CD14-positive monocyte (primary cell): Measurements from ENCODE around the gene CNTN4. TPM values are rescaled to one million over a fixed set of nuclear protein-coding genes. Genes with fewer than 3 reads are reported as not detected.

Experiments
- DNase-seq, 3 donors: peaks; one replicate each; pipeline ENCODE4 v3.0.0-alpha.2; 2011 to 2022
- H2AFZ ChIP-seq: 2 replicates; pipeline ENCODE4 v1.6.0; 2012; ENCODE audit warnings: mild to moderate bottlenecking, low read depth, low read length, inconsistent platforms; ENCODE audit not compliant: insufficient read depth, poor library complexity, severe bottlenecking
- H3K27ac ChIP-seq, 2 donors: 1 replicate in 1 of 2; 2 replicates in 1 of 2; pipeline ENCODE4 v1.5.1; 2012 to 2013; ENCODE audit warnings: low read length in 2 of 2, control low read depth in 1 of 2, inconsistent platforms in 1 of 2, low read depth in 1 of 2, mild to moderate bottlenecking in 1 of 2
- H3K27me3 ChIP-seq, 2 donors: one replicate each; pipeline versions ENCODE4 v1.6.0 to v1.6.1; 2011 to 2013; ENCODE audit warnings: low read length in 2 of 2; ENCODE audit not compliant: control insufficient read depth in 2 of 2, insufficient read depth in 2 of 2
- H3K36me3 ChIP-seq, 2 donors: replicated peaks in 1 of 2; 1 replicate in 1 of 2; 2 replicates in 1 of 2; pipeline versions ENCODE4 v1.5.1 to v1.6.1; 2012 to 2013; ENCODE audit warnings: low read length in 2 of 2, control low read depth in 1 of 2, inconsistent platforms in 1 of 2, mild to moderate bottlenecking in 1 of 2; ENCODE audit not compliant: insufficient read depth in 2 of 2, control insufficient read depth in 1 of 2
- H3K4me1 ChIP-seq, 2 donors: 1 replicate in 1 of 2; 2 replicates in 1 of 2; pipeline versions ENCODE4 v1.5.1 to v1.6.1; 2012 to 2013; ENCODE audit warnings: low read length in 2 of 2, control low read depth in 1 of 2, inconsistent platforms in 1 of 2, mild to moderate bottlenecking in 1 of 2, moderate library complexity in 1 of 2; ENCODE audit not compliant: insufficient read depth in 2 of 2, control insufficient read depth in 1 of 2
- H3K4me2 ChIP-seq: replicated peaks from 2 replicates; pipeline ENCODE3; 2012; ENCODE audit warnings: low read length, moderate library complexity, mild to moderate bottlenecking; ENCODE audit not compliant: poor library complexity, severe bottlenecking; ENCODE audit errors: extremely low read depth
- H3K4me3 ChIP-seq, 3 experiments: fragments of 200-600 bp in 1 of 3; sonication (generic) in 1 of 3; replicated peaks in 1 of 3; 1 replicate in 2 of 3; 2 replicates in 1 of 3; pipeline ENCODE4 v1.5.1; 2011 to 2013; ENCODE audit warnings: low read length in 3 of 3, mild to moderate bottlenecking in 3 of 3, control low read depth in 2 of 3, low read depth in 2 of 3, inconsistent platforms in 1 of 3, moderate library complexity in 1 of 3
- H3K79me2 ChIP-seq: 2 replicates; pipeline ENCODE4 v1.6.0; 2012; ENCODE audit warnings: mild to moderate bottlenecking, control low read depth, inconsistent platforms, low read length, moderate library complexity; ENCODE audit not compliant: insufficient read depth
- H3K9ac ChIP-seq: 2 replicates; pipeline ENCODE4 v1.6.0; 2017; ENCODE audit warnings: low read length, mild to moderate bottlenecking; ENCODE audit not compliant: insufficient read depth, poor library complexity, severe bottlenecking
- H3K9me3 ChIP-seq, 2 donors: replicated peaks in 1 of 2; 1 replicate in 1 of 2; 2 replicates in 1 of 2; pipeline versions ENCODE4 v1.5.1 to v1.6.1; 2012 to 2013; ENCODE audit warnings: low read length in 2 of 2, control low read depth in 1 of 2; ENCODE audit not compliant: control insufficient read depth in 1 of 2, insufficient read depth in 1 of 2
- H4K20me1 ChIP-seq: 2 replicates; pipeline ENCODE4 v1.6.0; 2012; ENCODE audit warnings: mild to moderate bottlenecking, low read length, control low read depth, moderate library complexity; ENCODE audit not compliant: insufficient read depth
- H3K27ac Mint-ChIP-seq, 7 donors: one replicate each; pipeline ENCODE4 v1.8.0; 2020; ENCODE audit warnings: mild to moderate bottlenecking in 7 of 7, mixed read lengths in 7 of 7, moderate library complexity in 6 of 7, inconsistent platforms in 2 of 7
- H3K27me3 Mint-ChIP-seq, 3 donors: one replicate each; pipeline ENCODE4 v1.8.0; 2021 to 2022; ENCODE audit warnings: low read depth in 3 of 3, mild to moderate bottlenecking in 3 of 3, mixed read lengths in 3 of 3, moderate library complexity in 3 of 3, inconsistent platforms in 1 of 3
- H3K36me3 Mint-ChIP-seq, 2 donors: one replicate each; pipeline ENCODE4 v1.8.0; 2020; ENCODE audit warnings: mixed read lengths in 2 of 2, inconsistent platforms in 1 of 2, mild to moderate bottlenecking in 1 of 2
- H3K4me1 Mint-ChIP-seq: one replicate; pipeline ENCODE4 v1.8.0; 2020; ENCODE audit warnings: mild to moderate bottlenecking, mixed read lengths
- H3K4me3 Mint-ChIP-seq, 2 donors: one replicate each; pipeline ENCODE4 v1.8.0; 2020; ENCODE audit warnings: mild to moderate bottlenecking in 2 of 2, mixed read lengths in 2 of 2, moderate library complexity in 1 of 2
- H3K9me3 Mint-ChIP-seq, 7 donors: one replicate each; pipeline ENCODE4 v1.8.0; 2020 to 2022; ENCODE audit warnings: mixed read lengths in 7 of 7, mild to moderate bottlenecking in 6 of 7, moderate library complexity in 6 of 7, inconsistent platforms in 2 of 7
- CTCF ChIP-seq: fragments of 200-600 bp; IDR thresholded peaks from one replicate; pipeline ENCODE4 v1.8.0; 2022; ENCODE audit warnings: antibody characterized with exemption, mild to moderate bottlenecking
- WGBS: methylation state at CpG from one replicate; pipeline ENCODE4 v1.1.5; 2013; ENCODE audit warnings: missing lambda C conversion rate; ENCODE audit not compliant: insufficient coverage; 5-methylcytosine and 5-hydroxymethylcytosine counted together
- intact Hi-C, 2 donors: fragments of 100-400 bp; cut with micrococcal nuclease; formaldehyde crosslinking; loops; one replicate each; pipeline versions ENCODE4 v1.15.0 to v1.15.1; 2023
- polyA plus RNA-seq, 3 donors: library from polyadenylated mRNA; depleted of rRNA in 1 of 3; unstranded in 2 of 3; stranded (reverse) in 1 of 3; fragments of 300-500 nt in 2 of 3; fragments of >200 nt in 1 of 3; fragmentation: Illumina TruSeq in 2 of 3; gene quantifications; 1 replicate in 2 of 3; 2 replicates in 1 of 3; pipeline ENCODE4 v1.2.3, GENCODE V29; 2012 to 2021

CNTN4 gene
- polyA plus RNA-seq, 3 donors = not detected

GRCh38 chr3:2343031-2343682 lies 244.5 kb downstream of the CNTN4 start:
- no peak for TF ChIP-seq CTCF
- Histone ChIP-seq H3K27ac (no peak overlapping the region), H3K27me3 (no peaks in the 10 kb centered on the region), H3K9ac (no peak overlapping the region), H3K79me2 (no peaks in the 10 kb centered on the region), H3K4me1 (no peaks in the 10 kb centered on the region), H3K36me3 (no peaks in the 10 kb centered on the region), H3K9me3 (peaks cover 0 to 4% of the 10 kb centered on the region in 2 donors), H4K20me1 (no peaks in the 10 kb centered on the region), H2AFZ (no peak overlapping the region), H3K4me2 (no peak overlapping the region), H3K4me3 (no peak overlapping the region)
- 86% methylated on average over 4 of the region's 5 CpGs for WGBS
- intact Hi-C loops = no loop called here
- Mint-ChIP-seq H3K36me3 (no peaks in the 10 kb centered on the region), H3K27ac (no peak overlapping the region), H3K27me3 (peaks cover 0 to 1% (median 0%) of the 10 kb centered on the region in 3 donors), H3K4me3 (no peak overlapping the region), H3K9me3 (peaks cover 0 to 13% (median 4%) of the 10 kb centered on the region in 7 donors), H3K4me1 (no peaks in the 10 kb centered on the region)
- no peak for DNase-seq

GRCh38 chr3:2352134-2352762 lies 253.6 kb downstream of the CNTN4 start:
- H3K9me3 Mint-ChIP-seq = peaks cover 8 to 39% (median 16%) of the 10 kb centered on the region in 7 donors
- intact Hi-C loops = no loop called here
- no peak overlapping the region for H3K27ac Mint-ChIP-seq
- H3K27ac ChIP-seq = no peak overlapping the region
- H3K4me1 ChIP-seq = no peaks in the 10 kb centered on the region
- H2AFZ ChIP-seq = no peak overlapping the region
- H3K9ac ChIP-seq = no peak overlapping the region
- H3K4me1 Mint-ChIP-seq = no peaks in the 10 kb centered on the region
- no peak for DNase-seq
- TF ChIP-seq CTCF = no peak
- no peak overlapping the region for H3K4me2 ChIP-seq
- peaks cover 25 to 29% of the 10 kb centered on the region in 2 donors for H3K9me3 ChIP-seq
- WGBS = 98% methylated on average over 24 of the region's 28 CpGs
- no peaks in the 10 kb centered on the region for H3K79me2 ChIP-seq
- H3K27me3 Mint-ChIP-seq = peaks cover 0 to 4% (median 0%) of the 10 kb centered on the region in 3 donors
- H4K20me1 ChIP-seq = no peaks in the 10 kb centered on the region
- no peak overlapping the region for H3K4me3 ChIP-seq
- H3K36me3 Mint-ChIP-seq = no peaks in the 10 kb centered on the region
- no peaks in the 10 kb centered on the region for H3K36me3 ChIP-seq
- no peak overlapping the region for H3K4me3 Mint-ChIP-seq
- no peaks in the 10 kb centered on the region for H3K27me3 ChIP-seq
